Uterus (tissue), 4 donors: ENCODE data around the gene SCAF11. TPM values are rescaled to one million over a fixed set of nuclear protein-coding genes. Genes with fewer than 3 reads are reported as not detected.
"Not testable (repeated sequence)": the region's sequence is repeated elsewhere in the genome, so short reads cannot be mapped to it uniquely, and the experiment has no call there.

Experiments used
- DNase-seq, 2 donors: peaks; one replicate each; pipeline ENCODE4 v3.0.0-alpha.2; 2019 to 2020
- H3K27ac ChIP-seq, 2 donors: fragments of 200-600 bp; sonication (generic); 1 replicate in 1 of 2; 2 replicates in 1 of 2; pipeline ENCODE4 v1.5.1; 2016 to 2018
- H3K27me3 ChIP-seq, 2 donors: fragments of 200-600 bp; sonication (generic); one replicate each; pipeline ENCODE4 v1.5.1; 2018 to 2019; ENCODE audit warnings: control low read depth in 1 of 2
- H3K36me3 ChIP-seq, 2 donors: fragments of 200-600 bp; sonication (generic); one replicate each; pipeline ENCODE4 v1.5.1; 2019; ENCODE audit warnings: control low read depth in 1 of 2
- H3K4me1 ChIP-seq, 2 donors: fragments of 200-600 bp; sonication (generic); one replicate each; pipeline ENCODE4 v1.5.1; 2018 to 2019; ENCODE audit warnings: control low read depth in 1 of 2
- H3K4me3 ChIP-seq, 2 donors: fragments of 200-600 bp; sonication (generic); 1 replicate in 1 of 2; 2 replicates in 1 of 2; pipeline ENCODE4 v1.5.1; 2018 to 2019; ENCODE audit warnings: mild to moderate bottlenecking in 1 of 2
- H3K9me3 ChIP-seq, 2 donors: fragments of 200-600 bp; sonication (generic); one replicate each; pipeline ENCODE4 v1.5.1; 2019; ENCODE audit warnings: control low read depth in 1 of 2
- POLR2A ChIP-seq, 2 donors: fragments of 450-650 bp; IDR thresholded peaks; one replicate each; pipeline ENCODE4 v1.6.1; 2016; ENCODE audit warnings: antibody characterized with exemption in 2 of 2, mild to moderate bottlenecking in 1 of 2, moderate library complexity in 1 of 2
- intact Hi-C: fragments of 100-400 bp; cut with DNase I; formaldehyde crosslinking; loops from one replicate; pipeline ENCODE4 v1.15.1; 2023; ENCODE audit warnings: low total_unique reads
- total RNA-seq, 4 donors: library from RNA; depleted of rRNA in 3 of 4; stranded (reverse); fragments of >200 nt in 3 of 4; gene quantifications; one replicate each; pipeline versions ENCODE4 v1.1.0 to v1.2.4, GENCODE V29; 2014 to 2023
- TF ChIP-seq, protein P1 (sequence below), 4 experiments: fragments of 200-600 bp in 2 of 4; fragments of 450-650 bp in 2 of 4; sonication (generic) in 2 of 4; IDR thresholded peaks; one replicate each; pipeline ENCODE4 v1.5.1; 2016 to 2019; ENCODE audit warnings: antibody characterized with exemption in 4 of 4, mild to moderate bottlenecking in 2 of 4, moderate library complexity in 1 of 4
- donor health status: DM: yes; HTN: yes; CAD: no.

Gene SCAF11
- total RNA-seq, 4 donors from 2014 or later, result 127 to 207 (median 170) TPM

- no peak overlapping the region for H3K27ac ChIP-seq
- intact Hi-C loops, result no loop called here
- no peaks in the 10 kb centered on the region for H3K27me3 ChIP-seq
- no peak overlapping the region for H3K4me3 ChIP-seq
- DNase-seq, result no peak
- H3K4me1 ChIP-seq, result no peaks in the 10 kb centered on the region
- H3K9me3 ChIP-seq, result no peaks in the 10 kb centered on the region
- TF ChIP-seq, protein P1, sequence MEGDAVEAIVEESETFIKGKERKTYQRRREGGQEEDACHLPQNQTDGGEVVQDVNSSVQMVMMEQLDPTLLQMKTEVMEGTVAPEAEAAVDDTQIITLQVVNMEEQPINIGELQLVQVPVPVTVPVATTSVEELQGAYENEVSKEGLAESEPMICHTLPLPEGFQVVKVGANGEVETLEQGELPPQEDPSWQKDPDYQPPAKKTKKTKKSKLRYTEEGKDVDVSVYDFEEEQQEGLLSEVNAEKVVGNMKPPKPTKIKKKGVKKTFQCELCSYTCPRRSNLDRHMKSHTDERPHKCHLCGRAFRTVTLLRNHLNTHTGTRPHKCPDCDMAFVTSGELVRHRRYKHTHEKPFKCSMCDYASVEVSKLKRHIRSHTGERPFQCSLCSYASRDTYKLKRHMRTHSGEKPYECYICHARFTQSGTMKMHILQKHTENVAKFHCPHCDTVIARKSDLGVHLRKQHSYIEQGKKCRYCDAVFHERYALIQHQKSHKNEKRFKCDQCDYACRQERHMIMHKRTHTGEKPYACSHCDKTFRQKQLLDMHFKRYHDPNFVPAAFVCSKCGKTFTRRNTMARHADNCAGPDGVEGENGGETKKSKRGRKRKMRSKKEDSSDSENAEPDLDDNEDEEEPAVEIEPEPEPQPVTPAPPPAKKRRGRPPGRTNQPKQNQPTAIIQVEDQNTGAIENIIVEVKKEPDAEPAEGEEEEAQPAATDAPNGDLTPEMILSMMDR (IDR thresholded peaks at IDR 0.05), result no peak
- no peak for TF ChIP-seq POLR2A (IDR thresholded peaks at IDR 0.05)
- no peaks in the 10 kb centered on the region for H3K36me3 ChIP-seq
These were observed 15.4 kb upstream of the SCAF11 start for GRCh38 chr12:46005823-46006222.

- intact Hi-C loops, result no loop called here
- TF ChIP-seq, protein P1 (IDR thresholded peaks at IDR 0.05), result peak in 1 of 4 experiments; percentile 26
- no peak for TF ChIP-seq POLR2A (IDR thresholded peaks at IDR 0.05)
These were observed 14.9 kb upstream of the SCAF11 start for GRCh38 chr12:46005151-46005797.

DNA sequence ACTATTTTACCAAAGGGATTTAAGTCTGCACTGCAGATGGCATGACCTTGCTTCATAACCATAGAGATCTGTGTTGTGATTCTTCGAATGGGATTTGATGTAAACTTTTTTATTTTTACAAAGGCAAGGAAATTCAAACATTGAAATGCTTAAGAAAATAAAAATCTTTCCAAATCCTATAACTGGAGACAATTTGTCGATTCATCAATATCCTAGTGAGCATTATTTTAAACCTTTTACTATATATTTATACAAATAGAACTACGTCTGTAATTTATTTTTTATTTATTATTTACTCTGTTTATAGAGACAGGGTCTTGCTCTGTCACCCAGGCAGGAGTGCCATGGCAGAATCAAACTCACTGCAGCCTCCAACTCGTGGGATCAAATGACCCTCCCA lies 14.3 kb upstream of the SCAF11 start:
- Histone ChIP-seq H3K27me3 (no peaks in the 10 kb centered on the region), H3K4me3 (no peak overlapping the region), H3K27ac (no peak overlapping the region), H3K4me1 (no peaks in the 10 kb centered on the region), H3K36me3 (no peaks in the 10 kb centered on the region), H3K9me3 (no peaks in the 10 kb centered on the region)
- DNase-seq, result no peak
- intact Hi-C loops, result no loop called here
- TF ChIP-seq, protein P1 (IDR thresholded peaks at IDR 0.05), result no peak
- no peak for TF ChIP-seq POLR2A (IDR thresholded peaks at IDR 0.05)

More at GRCh38 chr12:46005151-46005797, 14.9 kb upstream of the SCAF11 start:
- no peak for DNase-seq
- H3K4me3 ChIP-seq, result no peak overlapping the region
- no peak overlapping the region for H3K27ac ChIP-seq
- no peaks in the 10 kb centered on the region for H3K36me3 ChIP-seq
- no peaks in the 10 kb centered on the region for H3K4me1 ChIP-seq
- no peaks in the 10 kb centered on the region for H3K9me3 ChIP-seq
- no peaks in the 10 kb centered on the region for H3K27me3 ChIP-seq

DNA sequence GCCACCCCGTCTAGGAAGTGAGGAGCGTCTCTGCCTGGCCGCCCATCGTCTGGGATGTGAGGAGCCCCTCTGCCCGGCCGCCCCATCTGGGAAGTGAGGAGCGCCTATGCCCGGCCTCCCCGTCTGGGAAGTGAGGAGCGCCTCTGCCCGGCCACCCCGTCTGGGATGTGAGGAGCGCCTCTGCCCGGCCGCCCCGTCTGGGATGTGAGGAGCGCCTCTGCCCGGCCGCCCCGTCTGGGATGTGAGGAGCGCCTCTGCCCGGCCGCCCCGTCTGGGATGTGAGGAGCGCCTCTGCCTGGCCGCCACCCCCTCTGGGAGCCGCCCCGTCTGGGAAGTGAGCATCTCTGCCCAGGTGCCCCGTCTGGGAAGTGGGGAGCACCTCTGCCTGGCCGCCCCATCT lies 9.7 kb upstream of the SCAF11 start:
- H3K9me3 ChIP-seq, H3K27ac ChIP-seq, H3K4me3 ChIP-seq, H3K27me3 ChIP-seq, DNase-seq, H3K4me1 ChIP-seq, H3K36me3 ChIP-seq, intact Hi-C loops: not testable (repeated sequence)

DNA sequence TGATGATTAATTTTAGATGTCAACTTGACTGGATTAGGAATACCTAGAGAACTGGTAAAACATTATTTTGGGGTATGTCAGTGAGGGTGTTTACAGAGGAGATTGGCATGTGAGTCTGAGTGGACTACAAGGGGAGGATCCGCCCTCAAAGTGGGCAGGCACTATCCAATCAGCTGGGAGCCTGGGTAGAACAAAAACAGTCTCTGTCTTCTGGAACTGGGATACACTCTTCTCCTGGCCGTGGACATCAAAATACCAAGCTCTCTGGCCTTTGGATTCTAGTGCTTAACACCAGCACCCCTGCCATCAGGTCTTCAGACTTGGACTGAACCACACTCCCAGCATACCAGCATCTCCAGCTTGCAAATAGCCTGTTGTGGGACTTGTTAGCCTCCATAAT lies 4.4 kb upstream of the SCAF11 start:
- intact Hi-C loops, result no loop called here
- no peak for DNase-seq
- H3K36me3 ChIP-seq, result no peaks in the 10 kb centered on the region
- no peak overlapping the region for H3K27ac ChIP-seq
- H3K27me3 ChIP-seq, result no peaks in the 10 kb centered on the region
- H3K4me3 ChIP-seq, result no peak overlapping the region
- no peaks in the 10 kb centered on the region for H3K9me3 ChIP-seq
- H3K4me1 ChIP-seq, result peaks cover 0 to 3% of the 10 kb centered on the region in 2 donors
- no peak for TF ChIP-seq POLR2A (IDR thresholded peaks at IDR 0.05)
- TF ChIP-seq, protein P1 (IDR thresholded peaks at IDR 0.05), result no peak
